H9 (cell line): ENCODE data around the gene NPBWR2. TPM values are rescaled to one million over a fixed set of nuclear protein-coding genes. Genes with fewer than 3 reads are reported as not detected.

Experiments used
- DNase-seq: peaks from one replicate; pipeline ENCODE4 v3.0.0-alpha.2; 2017
- H2AFZ ChIP-seq: one replicate; pipeline ENCODE4 v1.6.1; 2013; ENCODE audit warnings: mild to moderate bottlenecking, low read length, control low read depth, moderate library complexity
- H2AK5ac ChIP-seq: 2 replicates; pipeline ENCODE4 v1.6.1; 2013; ENCODE audit warnings: low read length, control low read depth, mixed read lengths; ENCODE audit not compliant: insufficient read length
- H2BK120ac ChIP-seq: one replicate; pipeline ENCODE4 v1.6.1; 2013; ENCODE audit warnings: low read depth, mild to moderate bottlenecking, low read length, control low read depth, inconsistent platforms; ENCODE audit not compliant: poor library complexity, severe bottlenecking
- H2BK12ac ChIP-seq: 2 replicates; pipeline ENCODE4 v1.6.1; 2013; ENCODE audit warnings: low read length, control low read depth, mixed read lengths, low read depth; ENCODE audit not compliant: insufficient read length
- H2BK15ac ChIP-seq: 2 replicates; pipeline ENCODE4 v1.6.1; 2013; ENCODE audit warnings: low read depth, low read length, control low read depth
- H2BK20ac ChIP-seq: one replicate; pipeline ENCODE4 v1.6.1; 2013; ENCODE audit warnings: low read depth, mild to moderate bottlenecking, low read length, control low read depth, inconsistent platforms; ENCODE audit not compliant: poor library complexity, severe bottlenecking
- H2BK5ac ChIP-seq: 2 replicates; pipeline ENCODE4 v1.6.1; 2013; ENCODE audit warnings: low read length, control low read depth, mixed read lengths; ENCODE audit not compliant: insufficient read length
- H3K14ac ChIP-seq: 2 replicates; pipeline ENCODE4 v1.6.1; 2013; ENCODE audit warnings: low read length, control low read depth; ENCODE audit not compliant: insufficient read depth
- H3K18ac ChIP-seq: 2 replicates; pipeline ENCODE4 v1.6.1; 2013; ENCODE audit warnings: low read depth, mild to moderate bottlenecking, mixed read lengths, low read length, control low read depth; ENCODE audit not compliant: insufficient read length
- H3K23ac ChIP-seq: 2 replicates; pipeline ENCODE4 v1.6.1; 2013; ENCODE audit warnings: low read length, control low read depth, mixed read lengths, low read depth; ENCODE audit not compliant: insufficient read length
- H3K23me2 ChIP-seq: 2 replicates; pipeline ENCODE4 v1.6.1; 2013; ENCODE audit warnings: low read depth, mild to moderate bottlenecking, mixed read lengths, low read length, control low read depth; ENCODE audit not compliant: insufficient read length, poor library complexity, severe bottlenecking
- H3K27ac ChIP-seq: 2 replicates; pipeline ENCODE4 v1.5.1; 2013; ENCODE audit warnings: low read length, control low read depth, mixed read lengths, low read depth; ENCODE audit not compliant: insufficient read length
- H3K27me3 ChIP-seq: 2 replicates; pipeline ENCODE4 v1.6.1; 2013; ENCODE audit warnings: low read length, control low read depth, inconsistent platforms; ENCODE audit not compliant: insufficient read depth
- H3K4ac ChIP-seq: 2 replicates; pipeline ENCODE4 v1.6.1; 2013; ENCODE audit warnings: low read depth, mild to moderate bottlenecking, control low read depth, inconsistent platforms, low read length, moderate library complexity
- H3K4me1 ChIP-seq: 2 replicates; pipeline ENCODE4 v1.6.1; 2013; ENCODE audit warnings: low read length, control low read depth, inconsistent platforms; ENCODE audit not compliant: insufficient read depth
- H3K4me2 ChIP-seq: 2 replicates; pipeline ENCODE4 v1.6.1; 2013; ENCODE audit warnings: low read length, control low read depth, mixed read lengths; ENCODE audit not compliant: insufficient read length, insufficient read depth
- H3K56ac ChIP-seq: 2 replicates; pipeline ENCODE4 v1.6.1; 2013; ENCODE audit warnings: low read depth, mild to moderate bottlenecking, mixed read lengths, low read length, control low read depth; ENCODE audit not compliant: insufficient read length
- H3K79me1 ChIP-seq: 2 replicates; pipeline ENCODE4 v1.6.1; 2013; ENCODE audit warnings: low read depth, mild to moderate bottlenecking, moderate library complexity, low read length, control low read depth, inconsistent platforms; ENCODE audit not compliant: insufficient read depth, poor library complexity, severe bottlenecking
- H3K79me2 ChIP-seq: 2 replicates; pipeline ENCODE4 v1.6.1; 2013; ENCODE audit warnings: low read length, control low read depth, inconsistent platforms; ENCODE audit not compliant: insufficient read depth
- H3K9ac ChIP-seq: 2 replicates; pipeline ENCODE4 v1.6.1; 2013; ENCODE audit warnings: low read length, control low read depth, mixed read lengths; ENCODE audit not compliant: insufficient read length; ENCODE audit errors: extremely low read depth
- H3K9me3 ChIP-seq: one replicate; pipeline ENCODE4 v1.6.1; 2013; ENCODE audit warnings: low read depth, low read length, inconsistent platforms; ENCODE audit not compliant: control insufficient read depth
- H3T11ph ChIP-seq: one replicate; pipeline ENCODE4 v1.6.1; 2013; ENCODE audit warnings: mild to moderate bottlenecking, low read length, control low read depth, inconsistent platforms
- H4K20me1 ChIP-seq: one replicate; pipeline ENCODE4 v1.6.1; 2013; ENCODE audit not compliant: control insufficient read depth, insufficient read length, insufficient read depth
- H4K5ac ChIP-seq: 2 replicates; pipeline ENCODE4 v1.6.1; 2013; ENCODE audit warnings: low read depth, mild to moderate bottlenecking, mixed read lengths, low read length, control low read depth; ENCODE audit not compliant: insufficient read length
- H4K8ac ChIP-seq: replicated peaks from 2 replicates; pipeline ENCODE4 v1.6.1; 2013; ENCODE audit warnings: low read length, control low read depth, mixed read lengths, low read depth; ENCODE audit not compliant: insufficient read length
- H4K91ac ChIP-seq: 2 replicates; pipeline ENCODE4 v1.6.1; 2013; ENCODE audit warnings: low read depth, mild to moderate bottlenecking, moderate library complexity, mixed read lengths, low read length, control low read depth; ENCODE audit not compliant: insufficient read length
- H3K27ac Mint-ChIP-seq, 3 experiments: 2 replicates in 2 of 3; 3 replicates in 1 of 3; pipeline ENCODE4 v1.8.0; 2020 to 2021; ENCODE audit warnings: mixed read lengths in 3 of 3, mild to moderate bottlenecking in 1 of 3, moderate library complexity in 1 of 3
- H3K27me3 Mint-ChIP-seq: 2 replicates; pipeline ENCODE4 v1.8.0; 2021; ENCODE audit warnings: low read depth, mild to moderate bottlenecking, moderate library complexity, mixed read lengths
- H3K36me3 Mint-ChIP-seq, 3 experiments: 2 replicates in 2 of 3; 3 replicates in 1 of 3; pipeline ENCODE4 v1.8.0; 2020 to 2021; ENCODE audit warnings: low read depth in 3 of 3, mixed read lengths in 3 of 3; ENCODE audit not compliant: insufficient read depth in 1 of 3
- H3K4me1 Mint-ChIP-seq, 2 experiments: 2 replicates each; pipeline ENCODE4 v1.8.0; 2020; ENCODE audit warnings: mixed read lengths in 2 of 2
- H3K4me3 Mint-ChIP-seq, 2 experiments: 2 replicates in 1 of 2; 3 replicates in 1 of 2; pipeline ENCODE4 v1.8.0; 2020 to 2021; ENCODE audit warnings: mild to moderate bottlenecking in 2 of 2, mixed read lengths in 2 of 2, moderate library complexity in 1 of 2
- H3K9me3 Mint-ChIP-seq, 2 experiments: 2 replicates in 1 of 2; 3 replicates in 1 of 2; pipeline ENCODE4 v1.8.0; 2020; ENCODE audit warnings: mild to moderate bottlenecking in 2 of 2, mixed read lengths in 2 of 2, moderate library complexity in 1 of 2
- WGBS: extraction: QIAGEN DNeasy Blood & Tissue Kit; methylation state at CpG from one replicate; pipeline ENCODE4 v1.1.7; 2013; ENCODE audit warnings: missing lambda C conversion rate, low lambda C conversion rate, mixed read lengths; ENCODE audit not compliant: insufficient read length; ENCODE audit errors: extremely low coverage; 5-methylcytosine and 5-hydroxymethylcytosine counted together
- total RNA-seq: library from RNA; stranded (reverse); gene quantifications from 2 replicates; pipeline ENCODE4 v1.2.1, GENCODE V29; 2021
- TF ChIP-seq, protein P1 (sequence below): fragments of 200-600 bp; sonication (generic); conservative IDR thresholded peaks from 3 replicates; pipeline ENCODE4 v1.8.0; 2021; ENCODE audit warnings: antibody characterized with exemption, mild to moderate bottlenecking

Gene NPBWR2
- total RNA-seq, 1 experiment from 2014 or later = not detected

DNA sequence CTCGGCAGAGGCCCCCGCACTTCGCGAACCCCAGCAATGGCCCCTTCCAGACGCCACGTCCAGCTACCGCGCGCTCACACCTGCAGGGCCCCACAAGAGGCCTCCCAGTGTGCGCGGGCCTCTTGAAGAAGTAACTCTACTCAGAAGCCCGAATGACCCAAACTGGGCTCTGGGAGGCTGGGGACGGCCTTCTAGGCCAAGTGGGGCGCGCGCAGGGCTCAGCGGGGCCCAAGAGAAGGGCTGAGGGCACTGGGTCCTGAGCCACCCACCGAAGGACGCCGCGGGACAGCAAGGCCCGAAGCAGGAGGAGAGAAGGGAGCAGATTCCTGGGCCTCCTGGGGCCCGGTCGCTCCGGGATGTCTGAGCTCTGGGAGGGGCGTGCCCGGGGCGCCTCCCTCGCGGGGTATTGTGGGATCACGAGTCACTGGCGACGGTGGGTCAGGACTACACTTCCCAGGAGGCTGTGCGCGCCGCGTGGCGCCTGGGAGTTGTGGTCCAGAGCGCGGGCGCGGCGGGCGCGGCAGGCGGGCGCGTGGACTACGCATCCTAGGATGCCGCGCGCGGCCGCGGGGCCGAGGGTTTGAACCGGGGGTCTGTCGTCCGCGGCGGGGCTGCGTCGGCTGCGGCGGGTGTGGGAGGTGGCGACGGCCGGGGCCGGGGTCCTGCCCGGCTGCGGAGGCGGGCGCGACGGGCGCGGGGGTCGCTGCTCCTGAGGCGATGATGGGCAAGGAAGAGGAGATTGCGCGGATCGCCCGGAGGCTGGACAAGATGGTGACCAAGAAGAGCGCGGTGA, 44.6 kb downstream of the NPBWR2 start, which contains the start of gene TCEA2:
TSS of gene TCEA2 (plus strand) at position 603 of the 793 bp plus-strand sequence. CDS start at position 718, 115 bp downstream.
- Histone ChIP-seq H3K27me3 (no peaks in the 10 kb centered on the region), H3K9me3 (no peaks in the 10 kb centered on the region), H3K79me2 (no peaks in the 10 kb centered on the region), H3K14ac (peak within 1 kb of the TSS; percentile 27; the same call in 1 of the 2 replicates), H2BK5ac (no peak within 1 kb of the TSS), H3K23me2 (peaks cover 6% of the 10 kb centered on the region), H3K18ac (no peak within 1 kb of the TSS), H3K4ac (no peak within 1 kb of the TSS), H4K91ac (no peak within 1 kb of the TSS), H3K79me1 (no peaks in the 10 kb centered on the region), H2AFZ (no peak within 1 kb of the TSS), H2BK15ac (no peak within 1 kb of the TSS), H3K56ac (no peak within 1 kb of the TSS), H2BK12ac (no peak within 1 kb of the TSS), H3K4me2 (peak within 1 kb of the TSS; percentile 49), H2BK120ac (no peak within 1 kb of the TSS), H4K5ac (no peak within 1 kb of the TSS), H3K23ac (no peak within 1 kb of the TSS), H3K9ac (no peak within 1 kb of the TSS), H2BK20ac (no peak within 1 kb of the TSS), H3T11ph (no peak within 1 kb of the TSS), H2AK5ac (no peak within 1 kb of the TSS), H3K4me1 (peaks cover 1% of the 10 kb centered on the region; the same call in 1 of the 2 replicates), H4K20me1 (no peaks in the 10 kb centered on the region), H3K27ac (no peak within 1 kb of the TSS), H4K8ac (no peak within 1 kb of the TSS)
- Mint-ChIP-seq H3K27me3 (peaks cover 5% of the 10 kb centered on the region), H3K4me3 (peak within 1 kb of the TSS; percentile 77 to 84), H3K36me3 (no peaks in the 10 kb centered on the region; a peak in 1 of 7 replicates), H3K27ac (peak within 1 kb of the TSS in 1 of 3 experiments; percentile 62; a peak in 2 of 7 replicates), H3K4me1 (peaks cover 31 to 39% of the 10 kb centered on the region in 2 experiments), H3K9me3 (no peaks in the 10 kb centered on the region)
- peak; percentile 93 for DNase-seq
- WGBS = no CpG with 5 or more reads among the region's 85 CpGs
- TF ChIP-seq, protein P1, sequence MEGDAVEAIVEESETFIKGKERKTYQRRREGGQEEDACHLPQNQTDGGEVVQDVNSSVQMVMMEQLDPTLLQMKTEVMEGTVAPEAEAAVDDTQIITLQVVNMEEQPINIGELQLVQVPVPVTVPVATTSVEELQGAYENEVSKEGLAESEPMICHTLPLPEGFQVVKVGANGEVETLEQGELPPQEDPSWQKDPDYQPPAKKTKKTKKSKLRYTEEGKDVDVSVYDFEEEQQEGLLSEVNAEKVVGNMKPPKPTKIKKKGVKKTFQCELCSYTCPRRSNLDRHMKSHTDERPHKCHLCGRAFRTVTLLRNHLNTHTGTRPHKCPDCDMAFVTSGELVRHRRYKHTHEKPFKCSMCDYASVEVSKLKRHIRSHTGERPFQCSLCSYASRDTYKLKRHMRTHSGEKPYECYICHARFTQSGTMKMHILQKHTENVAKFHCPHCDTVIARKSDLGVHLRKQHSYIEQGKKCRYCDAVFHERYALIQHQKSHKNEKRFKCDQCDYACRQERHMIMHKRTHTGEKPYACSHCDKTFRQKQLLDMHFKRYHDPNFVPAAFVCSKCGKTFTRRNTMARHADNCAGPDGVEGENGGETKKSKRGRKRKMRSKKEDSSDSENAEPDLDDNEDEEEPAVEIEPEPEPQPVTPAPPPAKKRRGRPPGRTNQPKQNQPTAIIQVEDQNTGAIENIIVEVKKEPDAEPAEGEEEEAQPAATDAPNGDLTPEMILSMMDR = no peak
